ENCODE data around the gene UNC5B.

DNA sequence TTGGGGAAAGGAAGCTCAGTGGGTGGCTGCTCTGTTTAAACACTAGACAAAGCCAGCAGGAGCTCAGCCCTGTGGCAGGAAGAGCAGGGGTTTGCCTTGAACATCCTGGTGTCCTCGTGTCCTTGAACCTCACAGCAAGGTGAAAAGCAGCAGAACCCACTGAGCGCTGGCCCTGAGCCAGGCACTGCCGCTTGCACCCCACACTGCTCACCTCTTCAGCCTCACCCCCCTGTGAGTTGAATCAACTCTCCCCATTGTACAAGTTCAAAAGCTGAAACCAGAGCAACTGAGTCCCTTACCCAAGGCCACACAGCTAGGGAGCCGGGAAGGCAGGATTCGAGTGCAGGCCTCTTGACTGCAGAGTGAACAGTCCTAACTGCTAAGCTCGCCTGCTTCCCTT, 138.7 kb downstream of the UNC5B start:
- TF ChIP-seq POLR2A (IDR thresholded peaks at IDR 0.05; ENCODE audit: low read depth, low read length) (no peak), POLR2AphosphoS5 (IDR thresholded peaks at IDR 0.05; ENCODE audit: low read depth, low read length) (no peak)
